GM12878 (cell line): ENCODE data around the gene OR1F1. TPM values are rescaled to one million over a fixed set of nuclear protein-coding genes. Genes with fewer than 3 reads are reported as not detected.

Experiments used
- ATAC-seq: fragments of 200-7000 bp; cut with Tn5 transposase; 3 replicates; pipeline ENCODE4 v1.9.1; 2020; ENCODE audit warnings: mild to moderate bottlenecking, moderate library complexity
- BruUV-seq: library from RNA; stranded (reverse); fragments of 400-500 nt; replicated peaks from 2 replicates; lab custom pipeline; 2021; lab: Mats Ljungman, UMichigan
- CTCF ChIA-PET: fragments of 300-600 bp; sonication (Branson Sonifier 250); formaldehyde crosslinking; extraction: SDS; loops from one replicate; lab custom pipeline; 2021; ENCODE audit warnings: inconsistent platforms; lab: Yijun Ruan, JAX
- POLR2A ChIA-PET: fragments of 350-600 bp; formaldehyde crosslinking; extraction: SDS; loops from one replicate; lab custom pipeline; 2021; ENCODE audit warnings: inconsistent platforms; lab: Charles Lee
- RAD21 ChIA-PET: fragments of 300-600 bp; sonication (Branson Sonifier 250); formaldehyde crosslinking; loops from one replicate; lab custom pipeline; 2023; ENCODE audit warnings: antibody characterized with exemption; ENCODE audit not compliant: unreplicated experiment; lab: Charles Lee
- SMC1A ChIA-PET: fragments of 300-600 bp; sonication (Branson Sonifier 250); formaldehyde crosslinking; loops from one replicate; lab custom pipeline; 2023; ENCODE audit not compliant: unreplicated experiment, uncharacterized antibody; lab: Charles Lee
- DNase-seq: peaks from one replicate; pipeline ENCODE4 v3.0.0-alpha.2; 2011; ENCODE audit warnings: low read depth, low spot score
- FAIRE-seq: peaks from 3 replicates; lab custom pipeline; 2011; peaks lifted over from hg19 to GRCh38; lab: Jason Lieb, UNC
- H2AFZ ChIP-seq: 2 replicates; pipeline ENCODE4 v1.6.0; 2011; ENCODE audit warnings: low read depth, low read length, control low read depth; ENCODE audit not compliant: control insufficient read depth
- H3K27ac ChIP-seq: 2 replicates; pipeline ENCODE4 v1.5.1; 2011; ENCODE audit warnings: control low read depth; ENCODE audit not compliant: control insufficient read depth, insufficient read depth
- H3K27me3 ChIP-seq, 2 experiments: replicated peaks in 1 of 2; 2 replicates each; pipeline versions ENCODE4 v1.6.0 to v1.6.1; 2011; ENCODE audit warnings: low read length in 1 of 2; ENCODE audit not compliant: control insufficient read depth in 2 of 2, insufficient read depth in 2 of 2
- H3K36me3 ChIP-seq, 2 experiments: 2 replicates each; pipeline ENCODE4 v1.5.1; 2011; ENCODE audit warnings: low read length in 1 of 2; ENCODE audit not compliant: control insufficient read depth in 2 of 2, insufficient read depth in 2 of 2
- H3K4me1 ChIP-seq: 2 replicates; pipeline ENCODE4 v1.6.1; 2011; ENCODE audit warnings: mild to moderate bottlenecking, low read length, moderate library complexity, mixed read lengths; ENCODE audit not compliant: control insufficient read depth, insufficient read depth
- H3K4me2 ChIP-seq: 2 replicates; pipeline ENCODE4 v1.6.0; 2011; ENCODE audit warnings: control low read depth; ENCODE audit not compliant: control insufficient read depth, insufficient read depth
- H3K4me3 ChIP-seq: fragments of 200-600 bp; sonication (generic); 2 replicates; pipeline ENCODE4 v1.5.1; 2016
- H3K79me2 ChIP-seq: 2 replicates; pipeline ENCODE4 v1.6.0; 2011; ENCODE audit warnings: low read length; ENCODE audit not compliant: control insufficient read depth, insufficient read depth
- H3K9ac ChIP-seq: 2 replicates; pipeline ENCODE4 v1.8.0; 2011; ENCODE audit warnings: low read length, control low read depth, mixed read lengths; ENCODE audit not compliant: control insufficient read depth, insufficient read depth
- H3K9me3 ChIP-seq: replicated peaks from 3 replicates; pipeline ENCODE4 v1.5.1; 2011; ENCODE audit warnings: mild to moderate bottlenecking, low read length; ENCODE audit not compliant: control insufficient read depth, insufficient read depth
- H4K20me1 ChIP-seq: 2 replicates; pipeline ENCODE4 v1.6.0; 2011; ENCODE audit not compliant: control insufficient read depth, insufficient read depth
- HSF1 ChIP-seq: fragments of 150-350 bp; IDR thresholded peaks from 2 replicates; pipeline ENCODE4 v1.6.1; 2014; ENCODE audit warnings: mild to moderate bottlenecking, low read depth, low read length
- MYC ChIP-seq: IDR thresholded peaks from 2 replicates; pipeline ENCODE4 v1.6.1; 2011; ENCODE audit warnings: mild to moderate bottlenecking, low read length, moderate library complexity, inconsistent platforms; ENCODE audit not compliant: insufficient read depth, insufficient replicate concordance, insufficient read length, severe bottlenecking
- NR2C2 ChIP-seq: IDR thresholded peaks from 2 replicates; pipeline ENCODE4 v1.6.1; 2011; ENCODE audit warnings: borderline replicate concordance, low read depth; ENCODE audit not compliant: control insufficient read depth, insufficient read length
- PAX8 ChIP-seq: fragments of 450-650 bp; IDR thresholded peaks from 2 replicates; pipeline ENCODE4 v1.6.1; 2017; ENCODE audit warnings: mild to moderate bottlenecking, moderate library complexity
- POLR2A ChIP-seq: IDR thresholded peaks from 2 replicates; pipeline ENCODE4 v1.6.1; 2011; ENCODE audit warnings: low read depth, mild to moderate bottlenecking, low read length
- POLR2AphosphoS2 ChIP-seq: IDR thresholded peaks from 2 replicates; pipeline ENCODE4 v1.6.1; 2011; ENCODE audit warnings: low read depth, mild to moderate bottlenecking, low read length, improper control_type of control experiment, moderate library complexity
- SREBF1 ChIP-seq: IDR thresholded peaks from 2 replicates; pipeline ENCODE4 v1.6.1; 2012; ENCODE audit warnings: mild to moderate bottlenecking, low read length
- YBX1 ChIP-seq: fragments of 450-650 bp; IDR thresholded peaks from 2 replicates; pipeline ENCODE4 v1.6.1; 2016; ENCODE audit warnings: antibody characterized with exemption
- ZSCAN29 ChIP-seq: fragments of 450-650 bp; IDR thresholded peaks from 2 replicates; pipeline ENCODE4 v1.6.1; 2017; ENCODE audit warnings: mild to moderate bottlenecking, moderate library complexity
- WGBS: methylation state at CpG from one replicate; pipeline ENCODE4 v1.1.6; 2016; ENCODE audit warnings: low lambda C conversion rate; ENCODE audit not compliant: insufficient replicate concordance, insufficient coverage; ENCODE audit errors: missing lambda C conversion rate; 5-methylcytosine and 5-hydroxymethylcytosine counted together
- in situ Hi-C: fragments of 300-500 bp; cut with MboI; formaldehyde crosslinking; loops from 9 replicates; pipeline ENCODE4 v1.14.3; 2018; ENCODE audit warnings: mixed read lengths
- intact Hi-C: fragments of 100-400 bp; cut with micrococcal nuclease; formaldehyde crosslinking; loops from one replicate; pipeline ENCODE4 v1.14.2; 2022; ENCODE audit not compliant: unreplicated experiment
- polyA plus RNA-seq, 11 experiments: library from polyadenylated mRNA; depleted of rRNA in 4 of 11; unstranded in 6 of 11; stranded (reverse) in 5 of 11; fragments of >200 nt; fragmentation: Nextera tagmentation in 4 of 11; fragmentation: Illumina TruSeq in 1 of 11; extraction: Ambion mirVana in 4 of 11; extraction: Trizol in 1 of 11; gene quantifications; 1 replicate in 1 of 11; 2 replicates in 10 of 11; pipeline versions ENCODE4 v1.2.1 to v1.2.3, GENCODE V29; 2011 to 2016; ENCODE audit warnings: inconsistent platforms in 2 of 11, missing spikeins in 2 of 11, low read depth in 1 of 11
- total RNA-seq, 4 experiments: library from RNA; depleted of rRNA in 3 of 4; stranded (reverse); fragments of >200 nt in 3 of 4; fragmentation: Illumina TruSeq in 1 of 4; extraction: Trizol in 1 of 4; gene quantifications; 2 replicates each; pipeline versions ENCODE4 v1.2.1 to v1.2.3, GENCODE V29; 2013 to 2021
- TF ChIP-seq, protein P1 (sequence below): fragments of 450-650 bp; formaldehyde crosslinking; IDR thresholded peaks from 2 replicates; pipeline ENCODE4 v1.5.0; 2022; ENCODE audit warnings: mild to moderate bottlenecking, missing genetic modification characterization
- TF ChIP-seq, protein P2 (sequence below): fragments of 450-650 bp; IDR thresholded peaks from 2 replicates; pipeline ENCODE4 v1.6.1; 2018; ENCODE audit warnings: mild to moderate bottlenecking, low read depth, moderate library complexity; ENCODE audit not compliant: partially characterized antibody

Gene OR1F1
- total and polyA plus RNA-seq, 10 of the 15 experiments (the other 5 are each of a cell fraction or from before 2014, with no cell fraction given): 0.10 to 0.14 (median 0.12) TPM; not detected in 7

DNA sequence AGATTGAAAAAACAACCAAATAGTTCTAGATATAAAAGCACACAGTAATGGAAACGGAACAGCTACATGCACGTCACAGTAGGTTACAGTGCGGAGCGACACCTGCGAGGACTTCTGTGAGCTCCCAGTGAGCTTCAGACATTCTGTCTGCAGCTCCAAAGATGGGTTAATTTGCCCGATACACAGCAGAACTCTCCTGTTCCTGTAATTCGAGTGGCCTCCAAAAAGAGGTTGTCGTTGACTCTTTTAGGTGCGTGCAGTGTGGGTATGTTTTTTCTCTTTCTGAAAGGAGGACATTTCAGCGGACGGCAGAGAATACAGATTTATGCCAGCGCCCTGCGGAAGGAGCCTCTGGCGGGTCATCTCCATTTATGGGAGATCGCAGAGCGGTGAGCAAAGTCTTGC lies 2.9 kb downstream of the OR1F1 start:
- intact Hi-C loops: loop anchor here (2.0 to 5.0 kb wide), 2 partner anchors 40 to 91 kb away; partner anchors contain the start of gene ZNF263
- POLR2A ChIA-PET: interaction anchor here (1.5 kb wide), 1 partner anchor 19 kb away, joined by 3 read pairs; no protein-coding TSS in a partner anchor
- peaks cover 17% of the 10 kb centered on the region for H3K4me1 ChIP-seq

More for the DNA sequence above, 2.9 kb downstream of the OR1F1 start:
- WGBS: 10% methylated on average over 16 of the region's 16 CpGs
- BruUV-seq: no TSS peak
- Histone ChIP-seq H3K36me3 (no peaks in the 10 kb centered on the region), H3K4me2 (peak overlapping the region; percentile 98), H3K9ac (no peak overlapping the region), H3K27me3 (no peaks in the 10 kb centered on the region; a peak in 1 of 4 replicates), H3K79me2 (no peaks in the 10 kb centered on the region), H2AFZ (peak overlapping the region; percentile 70), H3K9me3 (no peaks in the 10 kb centered on the region; the same call in 2 of the 3 replicates), H3K27ac (no peak overlapping the region), H3K4me3 (peak overlapping the region; percentile 41), H4K20me1 (no peaks in the 10 kb centered on the region)
- FAIRE-seq (no peak), DNase-seq (no peak), ATAC-seq (peak; percentile 16)
- SMC1A ChIA-PET: no interaction called here
- in situ Hi-C loops: no loop called here
- TF ChIP-seq SREBF1: no peak
- TF ChIP-seq, protein P1, sequence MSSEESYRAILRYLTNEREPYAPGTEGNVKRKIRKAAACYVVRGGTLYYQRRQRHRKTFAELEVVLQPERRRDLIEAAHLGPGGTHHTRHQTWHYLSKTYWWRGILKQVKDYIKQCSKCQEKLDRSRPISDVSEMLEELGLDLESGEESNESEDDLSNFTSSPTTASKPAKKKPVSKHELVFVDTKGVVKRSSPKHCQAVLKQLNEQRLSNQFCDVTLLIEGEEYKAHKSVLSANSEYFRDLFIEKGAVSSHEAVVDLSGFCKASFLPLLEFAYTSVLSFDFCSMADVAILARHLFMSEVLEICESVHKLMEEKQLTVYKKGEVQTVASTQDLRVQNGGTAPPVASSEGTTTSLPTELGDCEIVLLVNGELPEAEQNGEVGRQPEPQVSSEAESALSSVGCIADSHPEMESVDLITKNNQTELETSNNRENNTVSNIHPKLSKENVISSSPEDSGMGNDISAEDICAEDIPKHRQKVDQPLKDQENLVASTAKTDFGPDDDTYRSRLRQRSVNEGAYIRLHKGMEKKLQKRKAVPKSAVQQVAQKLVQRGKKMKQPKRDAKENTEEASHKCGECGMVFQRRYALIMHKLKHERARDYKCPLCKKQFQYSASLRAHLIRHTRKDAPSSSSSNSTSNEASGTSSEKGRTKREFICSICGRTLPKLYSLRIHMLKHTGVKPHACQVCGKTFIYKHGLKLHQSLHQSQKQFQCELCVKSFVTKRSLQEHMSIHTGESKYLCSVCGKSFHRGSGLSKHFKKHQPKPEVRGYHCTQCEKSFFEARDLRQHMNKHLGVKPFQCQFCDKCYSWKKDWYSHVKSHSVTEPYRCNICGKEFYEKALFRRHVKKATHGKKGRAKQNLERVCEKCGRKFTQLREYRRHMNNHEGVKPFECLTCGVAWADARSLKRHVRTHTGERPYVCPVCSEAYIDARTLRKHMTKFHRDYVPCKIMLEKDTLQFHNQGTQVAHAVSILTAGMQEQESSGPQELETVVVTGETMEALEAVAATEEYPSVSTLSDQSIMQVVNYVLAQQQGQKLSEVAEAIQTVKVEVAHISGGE (CRISPR knock-in tag): no peak
- TF ChIP-seq ZSCAN29: no peak
- TF ChIP-seq MYC: no peak
- TF ChIP-seq POLR2A: no peak
- no peak for TF ChIP-seq YBX1
- TF ChIP-seq NR2C2: no peak
- TF ChIP-seq HSF1: no peak
- TF ChIP-seq POLR2AphosphoS2: no peak
- TF ChIP-seq, protein P2, sequence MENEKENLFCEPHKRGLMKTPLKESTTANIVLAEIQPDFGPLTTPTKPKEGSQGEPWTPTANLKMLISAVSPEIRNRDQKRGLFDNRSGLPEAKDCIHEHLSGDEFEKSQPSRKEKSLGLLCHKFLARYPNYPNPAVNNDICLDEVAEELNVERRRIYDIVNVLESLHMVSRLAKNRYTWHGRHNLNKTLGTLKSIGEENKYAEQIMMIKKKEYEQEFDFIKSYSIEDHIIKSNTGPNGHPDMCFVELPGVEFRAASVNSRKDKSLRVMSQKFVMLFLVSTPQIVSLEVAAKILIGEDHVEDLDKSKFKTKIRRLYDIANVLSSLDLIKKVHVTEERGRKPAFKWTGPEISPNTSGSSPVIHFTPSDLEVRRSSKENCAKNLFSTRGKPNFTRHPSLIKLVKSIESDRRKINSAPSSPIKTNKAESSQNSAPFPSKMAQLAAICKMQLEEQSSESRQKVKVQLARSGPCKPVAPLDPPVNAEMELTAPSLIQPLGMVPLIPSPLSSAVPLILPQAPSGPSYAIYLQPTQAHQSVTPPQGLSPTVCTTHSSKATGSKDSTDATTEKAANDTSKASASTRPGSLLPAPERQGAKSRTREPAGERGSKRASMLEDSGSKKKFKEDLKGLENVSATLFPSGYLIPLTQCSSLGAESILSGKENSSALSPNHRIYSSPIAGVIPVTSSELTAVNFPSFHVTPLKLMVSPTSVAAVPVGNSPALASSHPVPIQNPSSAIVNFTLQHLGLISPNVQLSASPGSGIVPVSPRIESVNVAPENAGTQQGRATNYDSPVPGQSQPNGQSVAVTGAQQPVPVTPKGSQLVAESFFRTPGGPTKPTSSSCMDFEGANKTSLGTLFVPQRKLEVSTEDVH: no peak
- TF ChIP-seq PAX8: no peak
- CTCF ChIA-PET: interaction anchor here (1.8 kb wide), 1 partner anchor 19 kb away, joined by 4 read pairs; no protein-coding TSS in a partner anchor
- RAD21 ChIA-PET: no interaction called here
